Measurements from ENCODE around the gene ERCC3. TPM values are rescaled to one million over a fixed set of nuclear protein-coding genes. Genes with fewer than 3 reads are reported as not detected.
A peak's percentile ranks its signal among the peaks of the same experiment; 100 is the strongest.
"Not testable (repeated sequence)": the region's sequence is repeated elsewhere in the genome, so short reads cannot be mapped to it uniquely, and the experiment has no call there.

The ERCC3 gene
- total RNA-seq, 8 experiments from 2014 or later = 20.7 to 66.4 (median 36.0) TPM

- no peak for ATAC-seq (replicated peaks in 6 of 8)
- Histone ChIP-seq H3K4me3 (no peak overlapping the region), H3K4me1 (replicated peaks in 1 of 2) (no peaks in the 10 kb centered on the region), H3K27ac (no peak overlapping the region)
- in situ Hi-C loops (cut with MboI; ENCODE audit: low pct_unique_long_range_greater_than_20kb in 2 of 9, low sequenced_read_pairs in 9 of 9, unreplicated experiment in 9 of 9) = no loop called here
- WGBS, 10 experiments = 80 to 100% (median 94%) methylated on average over 1 to 9 of the region's 9 CpGs; no CpG with 5 or more reads in 1 of the 10 experiments
Observed at GRCh38 chr2:127275789-127276188, 18.2 kb downstream of the ERCC3 start.

- 92 to 100% (median 100%) methylated on average over 2 to 3 of the region's 3 CpGs; no CpG with 5 or more reads in 5 of the 10 experiments for WGBS, 10 experiments
- Histone ChIP-seq H3K4me1 (replicated peaks in 1 of 2) (no peaks in the 10 kb centered on the region), H3K4me3 (no peak overlapping the region), H3K27ac (no peak overlapping the region)
- no peak for ATAC-seq (replicated peaks in 6 of 8)
- in situ Hi-C loops (cut with MboI; ENCODE audit: low pct_unique_long_range_greater_than_20kb in 2 of 9, low sequenced_read_pairs in 9 of 9, unreplicated experiment in 9 of 9) = no loop called here
Observed at GRCh38 chr2:127275356-127275755, 18.6 kb downstream of the ERCC3 start.

GRCh38 chr2:127270663-127271062, 23.3 kb downstream of the ERCC3 start:
- no peaks in the 10 kb centered on the region for H3K4me1 ChIP-seq (replicated peaks in 1 of 2)
- 87 to 100% (median 94%) methylated on average over 1 to 3 of the region's 5 CpGs; no CpG with 5 or more reads in 5 of the 10 experiments for WGBS, 10 experiments
- in situ Hi-C loops (cut with MboI; ENCODE audit: low pct_unique_long_range_greater_than_20kb in 2 of 9, low sequenced_read_pairs in 9 of 9, unreplicated experiment in 9 of 9) = no loop called here
- no peak overlapping the region for H3K27ac ChIP-seq
- no peak for ATAC-seq (replicated peaks in 6 of 8)
- no peak overlapping the region for H3K4me3 ChIP-seq

- in situ Hi-C loops (cut with MboI; ENCODE audit: low pct_unique_long_range_greater_than_20kb in 2 of 9, low sequenced_read_pairs in 9 of 9, unreplicated experiment in 9 of 9) = no loop called here
- WGBS, 10 experiments = 17 to 100% (median 84%) methylated on average over 1 to 7 of the region's 8 CpGs; no CpG with 5 or more reads in 1 of the 10 experiments
- ATAC-seq (replicated peaks in 6 of 8) = peak in 3 of 8 experiments; percentile 71 to 84 (median 82)
- Histone ChIP-seq H3K27ac (no peak overlapping the region), H3K4me1 (replicated peaks in 1 of 2) (no peaks in the 10 kb centered on the region), H3K4me3 (no peak overlapping the region)
Observed at GRCh38 chr2:127261804-127262406, 32.0 kb downstream of the ERCC3 start.

- in situ Hi-C loops (cut with MboI; ENCODE audit: low pct_unique_long_range_greater_than_20kb in 2 of 9, low sequenced_read_pairs in 9 of 9, unreplicated experiment in 9 of 9) = no loop called here
- no peak overlapping the region for H3K4me3 ChIP-seq
- 60 to 100% (median 89%) methylated on average over 1 to 5 of the region's 5 CpGs; no CpG with 5 or more reads in 4 of the 10 experiments for WGBS, 10 experiments
- H3K27ac ChIP-seq = no peak overlapping the region
- peaks cover 0 to 3% of the 10 kb centered on the region in 2 donors for H3K4me1 ChIP-seq (replicated peaks in 1 of 2)
- no peak for ATAC-seq (replicated peaks in 6 of 8)
Observed at GRCh38 chr2:127259355-127259754, 34.6 kb downstream of the ERCC3 start.

GRCh38 chr2:127256866-127257265, 37.1 kb downstream of the ERCC3 start:
- Histone ChIP-seq H3K4me1 (replicated peaks in 1 of 2) (peaks cover 0 to 3% of the 10 kb centered on the region in 2 donors), H3K27ac (no peak overlapping the region), H3K4me3 (no peak overlapping the region)
- WGBS, 10 experiments = 83 to 100% (median 95%) methylated on average over 1 to 6 of the region's 8 CpGs; no CpG with 5 or more reads in 2 of the 10 experiments
- in situ Hi-C loops (cut with MboI; ENCODE audit: low pct_unique_long_range_greater_than_20kb in 2 of 9, low sequenced_read_pairs in 9 of 9, unreplicated experiment in 9 of 9) = no loop called here
- ATAC-seq (replicated peaks in 6 of 8) = no peak

- WGBS, 10 experiments = 60 to 100% (median 100%) methylated on average over 1 to 3 of the region's 3 CpGs; no CpG with 5 or more reads in 2 of the 10 experiments
- Histone ChIP-seq H3K27ac (no peak overlapping the region), H3K4me1 (replicated peaks in 1 of 2) (peaks cover 0 to 3% of the 10 kb centered on the region in 2 donors), H3K4me3 (no peak overlapping the region)
- in situ Hi-C loops (cut with MboI; ENCODE audit: low pct_unique_long_range_greater_than_20kb in 2 of 9, low sequenced_read_pairs in 9 of 9, unreplicated experiment in 9 of 9) = no loop called here
- ATAC-seq (replicated peaks in 6 of 8) = no peak
Observed at GRCh38 chr2:127256381-127256780, 37.6 kb downstream of the ERCC3 start.

GRCh38 chr2:127255721-127256120, 38.2 kb downstream of the ERCC3 start:
- in situ Hi-C loops (cut with MboI; ENCODE audit: low pct_unique_long_range_greater_than_20kb in 2 of 9, low sequenced_read_pairs in 9 of 9, unreplicated experiment in 9 of 9) = no loop called here

GRCh38 chr2:127255146-127255545, 38.8 kb downstream of the ERCC3 start:
- H3K4me1 ChIP-seq (replicated peaks in 1 of 2) = peaks cover 0 to 3% of the 10 kb centered on the region in 2 donors
- in situ Hi-C loops (cut with MboI; ENCODE audit: low pct_unique_long_range_greater_than_20kb in 2 of 9, low sequenced_read_pairs in 9 of 9, unreplicated experiment in 9 of 9) = no loop called here
- peak in 5 of 8 experiments; percentile 27 to 61 (median 37) for ATAC-seq (replicated peaks in 6 of 8)
- no peak overlapping the region for H3K27ac ChIP-seq
- no peak overlapping the region for H3K4me3 ChIP-seq
- 33 to 100% (median 60%) methylated on average over 1 to 2 of the region's 2 CpGs; no CpG with 5 or more reads in 4 of the 10 experiments for WGBS, 10 experiments

More at GRCh38 chr2:127255721-127256120, 38.2 kb downstream of the ERCC3 start:
- no peak for ATAC-seq (replicated peaks in 6 of 8)
- Histone ChIP-seq H3K4me3 (no peak overlapping the region), H3K27ac (no peak overlapping the region), H3K4me1 (replicated peaks in 1 of 2) (peaks cover 0 to 3% of the 10 kb centered on the region in 2 donors)
- WGBS, 10 experiments = 87 to 100% (median 97%) methylated on average over 1 to 5 of the region's 6 CpGs; no CpG with 5 or more reads in 5 of the 10 experiments

GRCh38 chr2:127254386-127254981, 39.5 kb downstream of the ERCC3 start:
- peak in 1 of 8 experiments; percentile 58 for ATAC-seq (replicated peaks in 6 of 8)
- in situ Hi-C loops (cut with MboI; ENCODE audit: low pct_unique_long_range_greater_than_20kb in 2 of 9, low sequenced_read_pairs in 9 of 9, unreplicated experiment in 9 of 9) = no loop called here
- whole genome bisulfite sequencing, 10 experiments = 27 to 100% (median 76%) methylated on average over 1 to 7 of the region's 7 CpGs; no CpG with 5 or more reads in 1 of the 10 experiments
- Histone ChIP-seq H3K4me3 (no peak overlapping the region), H3K27ac (no peak overlapping the region), H3K4me1 (replicated peaks in 1 of 2) (peaks cover 0 to 3% of the 10 kb centered on the region in 2 donors)

- in situ Hi-C loops (cut with MboI; ENCODE audit: low pct_unique_long_range_greater_than_20kb in 2 of 9, low sequenced_read_pairs in 9 of 9, unreplicated experiment in 9 of 9); H3K4me1 ChIP-seq (replicated peaks in 1 of 2); ATAC-seq (replicated peaks in 6 of 8); H3K4me3 ChIP-seq; H3K27ac ChIP-seq: not testable (repeated sequence)
- 40 to 92% (median 64%) methylated on average over 1 to 2 of the region's 2 CpGs; no CpG with 5 or more reads in 1 of the 10 experiments for WGBS, 10 experiments
Observed at GRCh38 chr2:127241184-127241583, 52.8 kb downstream of the ERCC3 start.

- H3K27ac ChIP-seq = no peak overlapping the region
- 100% methylated on average over 1 of the region's 1 CpG; no CpG with 5 or more reads in 4 of the 10 experiments for WGBS, 10 experiments
- ATAC-seq (replicated peaks in 6 of 8) = no peak
- H3K4me1 ChIP-seq (replicated peaks in 1 of 2) = no peaks in the 10 kb centered on the region
- H3K4me3 ChIP-seq = no peak overlapping the region
- in situ Hi-C loops (cut with MboI; ENCODE audit: low pct_unique_long_range_greater_than_20kb in 2 of 9, low sequenced_read_pairs in 9 of 9, unreplicated experiment in 9 of 9) = no loop called here
Observed at GRCh38 chr2:127239395-127239794, 54.5 kb downstream of the ERCC3 start.

- H3K4me1 ChIP-seq (replicated peaks in 1 of 2); H3K27ac ChIP-seq; in situ Hi-C loops (cut with MboI; ENCODE audit: low pct_unique_long_range_greater_than_20kb in 2 of 9, low sequenced_read_pairs in 9 of 9, unreplicated experiment in 9 of 9); ATAC-seq (replicated peaks in 6 of 8); H3K4me3 ChIP-seq: not testable (repeated sequence)
- WGBS, 10 experiments = 7 to 61% (median 46%) methylated on average over 2 of the region's 2 CpGs; no CpG with 5 or more reads in 5 of the 10 experiments
Observed at GRCh38 chr2:127237768-127238167, 56.2 kb downstream of the ERCC3 start.

Measured in motor neuron (in vitro differentiated cells).